ENCODE measurements around the gene FOXN3. TPM values are rescaled to one million over a fixed set of nuclear protein-coding genes. Genes with fewer than 3 reads are reported as not detected.
"Not testable (repeated sequence)": the region's sequence is repeated elsewhere in the genome, so short reads cannot be mapped to it uniquely, and the experiment has no call there.

FOXN3 gene
- total RNA-seq, 1 donor from 2014 or later, result 127 TPM

- ATAC-seq (no peak), DNase-seq (ENCODE audit: missing footprints) (no peak)
- intact Hi-C loops (cut with DNase I), result no loop called here
These were observed 162.7 kb downstream of the FOXN3 start for GRCh38 chr14:89254166-89254909.

- DNase-seq (ENCODE audit: missing footprints), result no peak
- peak; percentile 24 for ATAC-seq
- intact Hi-C loops (cut with DNase I), result no loop called here
These were observed 164.0 kb downstream of the FOXN3 start for GRCh38 chr14:89252887-89253532.

- DNase-seq (ENCODE audit: missing footprints) (no peak), ATAC-seq (no peak)
- intact Hi-C loops (cut with DNase I), result no loop called here
These were observed 166.0 kb downstream of the FOXN3 start for GRCh38 chr14:89251061-89251460.

- intact Hi-C loops (cut with DNase I); DNase-seq (ENCODE audit: missing footprints): not testable (repeated sequence)
These were observed 166.4 kb downstream of the FOXN3 start for GRCh38 chr14:89250655-89250975.

GRCh38 chr14:89249972-89250654 lies 166.9 kb downstream of the FOXN3 start:
- ATAC-seq (no peak), DNase-seq (ENCODE audit: missing footprints) (no peak)
- intact Hi-C loops (cut with DNase I), result no loop called here

More at GRCh38 chr14:89250655-89250975, 166.4 kb downstream of the FOXN3 start:
- ATAC-seq, result not testable (repeated sequence)

GRCh38 chr14:89249065-89249695 lies 167.9 kb downstream of the FOXN3 start:
- ATAC-seq, result no peak
- DNase-seq (ENCODE audit: missing footprints), result no peak
- intact Hi-C loops (cut with DNase I), result no loop called here

- intact Hi-C loops (cut with DNase I), result no loop called here
- DNase-seq (ENCODE audit: missing footprints), result no peak
- ATAC-seq, result no peak
These were observed 168.5 kb downstream of the FOXN3 start for GRCh38 chr14:89248411-89249064.

GRCh38 chr14:89247457-89248122 lies 169.4 kb downstream of the FOXN3 start:
- intact Hi-C loops (cut with DNase I), result no loop called here
- ATAC-seq, result no peak
- no peak for DNase-seq (ENCODE audit: missing footprints)

- intact Hi-C loops (cut with DNase I), result no loop called here
- DNase-seq (ENCODE audit: missing footprints), result no peak
- no peak for ATAC-seq
These were observed 170.7 kb downstream of the FOXN3 start for GRCh38 chr14:89246290-89246689.

GRCh38 chr14:89245802-89246201 lies 171.2 kb downstream of the FOXN3 start:
- intact Hi-C loops (cut with DNase I), result no loop called here
- ATAC-seq, result no peak

GRCh38 chr14:89244720-89245119 lies 172.3 kb downstream of the FOXN3 start:
- no peak for ATAC-seq
- DNase-seq (ENCODE audit: missing footprints), result no peak
- intact Hi-C loops (cut with DNase I), result no loop called here

More at GRCh38 chr14:89245802-89246201, 171.2 kb downstream of the FOXN3 start:
- no peak for DNase-seq (ENCODE audit: missing footprints)

- intact Hi-C loops (cut with DNase I), result no loop called here
- no peak for ATAC-seq
- no peak for DNase-seq (ENCODE audit: missing footprints)
These were observed 173.3 kb downstream of the FOXN3 start for GRCh38 chr14:89243741-89244140.

GRCh38 chr14:89243286-89243685 lies 173.7 kb downstream of the FOXN3 start:
- intact Hi-C loops (cut with DNase I), result no loop called here
- no peak for DNase-seq (ENCODE audit: missing footprints)
- peak; percentile 46 for ATAC-seq

GRCh38 chr14:89242652-89243279 lies 174.3 kb downstream of the FOXN3 start:
- no peak for ATAC-seq
- intact Hi-C loops (cut with DNase I), result no loop called here
- DNase-seq (ENCODE audit: missing footprints), result no peak

GRCh38 chr14:89241934-89242651 lies 174.9 kb downstream of the FOXN3 start:
- ATAC-seq, result no peak
- intact Hi-C loops (cut with DNase I), result no loop called here
- no peak for DNase-seq (ENCODE audit: missing footprints)

GRCh38 chr14:89241257-89241656 lies 175.8 kb downstream of the FOXN3 start:
- intact Hi-C loops (cut with DNase I), result no loop called here
- DNase-seq (ENCODE audit: missing footprints) (no peak), ATAC-seq (no peak)

- intact Hi-C loops (cut with DNase I), result no loop called here
- DNase-seq (ENCODE audit: missing footprints) (no peak), ATAC-seq (no peak)
These were observed 176.6 kb downstream of the FOXN3 start for GRCh38 chr14:89240414-89240813.
